SK-N-SH treated with all-trans-retinoic acid at 6 μM for 48 hours (cell line): ENCODE data around the gene DCLK2.

Experiments
- ATAC-seq: fragments of 200-7000 bp; cut with Tn5 transposase; 3 replicates; pipeline ENCODE4 v1.9.1; 2020; ENCODE audit warnings: mild to moderate bottlenecking, moderate library complexity
- BACH2 ChIP-seq: fragments of 250-450 bp; sonication (Bioruptor Pico); IDR thresholded peaks from 2 replicates; pipeline ENCODE4 v1.9.0; 2021; ENCODE audit warnings: mild to moderate bottlenecking, borderline replicate concordance
- CREB5 ChIP-seq: fragments of 250-450 bp; sonication (Bioruptor Pico); IDR thresholded peaks from 2 replicates; pipeline ENCODE4 v1.5.1; 2020; ENCODE audit warnings: low read depth, mild to moderate bottlenecking, moderate library complexity
- CSDC2 ChIP-seq: fragments of 250-450 bp; sonication (Bioruptor Pico); IDR thresholded peaks from 2 replicates; pipeline ENCODE4 v1.5.0; 2020; ENCODE audit warnings: mild to moderate bottlenecking, moderate library complexity
- CSRNP3 ChIP-seq: fragments of 250-450 bp; sonication (Bioruptor Pico); IDR thresholded peaks from 2 replicates; pipeline ENCODE4 v1.5.1; 2021; ENCODE audit warnings: mild to moderate bottlenecking, moderate library complexity
- ESRRG ChIP-seq: fragments of 250-450 bp; sonication (Bioruptor Pico); IDR thresholded peaks from 2 replicates; pipeline ENCODE4 v1.6.1; 2021; ENCODE audit warnings: mild to moderate bottlenecking
- GLIS3 ChIP-seq: fragments of 250-450 bp; sonication (Bioruptor Pico); IDR thresholded peaks from 2 replicates; pipeline ENCODE4 v1.5.0; 2020; ENCODE audit warnings: mild to moderate bottlenecking, moderate library complexity
- ISL1 ChIP-seq: fragments of 250-450 bp; sonication (Bioruptor Pico); IDR thresholded peaks from 2 replicates; pipeline ENCODE4 v2.1.2; 2022; ENCODE audit warnings: mild to moderate bottlenecking, moderate library complexity
- OSR1 ChIP-seq: fragments of 250-450 bp; sonication (Bioruptor Pico); IDR thresholded peaks from 2 replicates; pipeline ENCODE4 v1.8.0; 2022; ENCODE audit warnings: moderate library complexity, mild to moderate bottlenecking, inconsistent platforms
- PATZ1 ChIP-seq: fragments of 250-450 bp; sonication (Bioruptor Pico); IDR thresholded peaks from 2 replicates; pipeline ENCODE4 v1.8.0; 2020; ENCODE audit warnings: mild to moderate bottlenecking, moderate library complexity, borderline replicate concordance
- PPARA ChIP-seq: fragments of 250-450 bp; sonication (Bioruptor Pico); IDR thresholded peaks from 2 replicates; pipeline ENCODE4 v1.5.0; 2020; ENCODE audit warnings: mild to moderate bottlenecking, borderline replicate concordance
- RARB ChIP-seq: fragments of 250-450 bp; sonication (Bioruptor Pico); IDR thresholded peaks from 2 replicates; pipeline ENCODE4 v1.8.0; 2021; ENCODE audit warnings: mild to moderate bottlenecking, moderate library complexity
- SNAI2 ChIP-seq: fragments of 250-450 bp; sonication (Bioruptor Pico); IDR thresholded peaks from 2 replicates; pipeline ENCODE4 v1.5.0; 2020; ENCODE audit warnings: mild to moderate bottlenecking, moderate library complexity
- TCF4 ChIP-seq: fragments of 250-450 bp; sonication (Bioruptor Pico); IDR thresholded peaks from 2 replicates; pipeline ENCODE4 v1.8.0; 2021; ENCODE audit warnings: mild to moderate bottlenecking, moderate library complexity, borderline replicate concordance
- TOX ChIP-seq: fragments of 250-450 bp; sonication (Bioruptor Pico); IDR thresholded peaks from 2 replicates; pipeline ENCODE4 v1.8.0; 2021; ENCODE audit warnings: mild to moderate bottlenecking, moderate library complexity, borderline replicate concordance
- ZC3H10 ChIP-seq: fragments of 250-450 bp; sonication (Bioruptor Pico); IDR thresholded peaks from 2 replicates; pipeline ENCODE4 v1.5.1; 2021; ENCODE audit warnings: mild to moderate bottlenecking, moderate library complexity
- ZFP3 ChIP-seq: fragments of 250-450 bp; sonication (Bioruptor Pico); IDR thresholded peaks from 2 replicates; pipeline ENCODE4 v1.5.0; 2020; ENCODE audit warnings: mild to moderate bottlenecking, moderate library complexity
- ZFP30 ChIP-seq: fragments of 450-650 bp; formaldehyde crosslinking; IDR thresholded peaks from 2 replicates; pipeline ENCODE4 v1.5.0; 2022; ENCODE audit warnings: mild to moderate bottlenecking, moderate library complexity
- ZNF565 ChIP-seq: fragments of 450-650 bp; formaldehyde crosslinking; conservative IDR thresholded peaks from 2 replicates; pipeline ENCODE4 v1.5.0; 2020; ENCODE audit warnings: low read depth, mild to moderate bottlenecking, moderate library complexity
- ZNF70 ChIP-seq: fragments of 450-650 bp; formaldehyde crosslinking; IDR thresholded peaks from 2 replicates; pipeline ENCODE4 v1.5.0; 2020; ENCODE audit warnings: mild to moderate bottlenecking, moderate library complexity
- ZNF8 ChIP-seq: fragments of 450-650 bp; formaldehyde crosslinking; IDR thresholded peaks from 2 replicates; pipeline ENCODE4 v1.5.0; 2020; ENCODE audit warnings: mild to moderate bottlenecking, moderate library complexity
- TF ChIP-seq, protein P1 (sequence below): fragments of 250-450 bp; sonication (Bioruptor Pico); IDR thresholded peaks from 2 replicates; pipeline ENCODE4 v1.8.0; 2021; ENCODE audit warnings: low read depth, mild to moderate bottlenecking, moderate library complexity, borderline replicate concordance
- TF ChIP-seq, protein P2 (sequence below): fragments of 250-450 bp; sonication (Bioruptor Pico); IDR thresholded peaks from 2 replicates; pipeline ENCODE4 v1.5.0; 2020; ENCODE audit warnings: mild to moderate bottlenecking, moderate library complexity

DCLK2 gene

GRCh38 chr4:150237110-150237872 is 159.0 kb downstream of the DCLK2 start:
- TF ChIP-seq ZFP3 (CRISPR knock-in tag): no peak
- no peak for TF ChIP-seq PPARA
- TF ChIP-seq ZFP30 (CRISPR knock-in tag): no peak
- TF ChIP-seq PATZ1: peak; percentile 95; the same call in 1 of the 2 replicates
- TF ChIP-seq RARB (CRISPR knock-in tag): no peak
- peak; percentile 85 for TF ChIP-seq TCF4 (CRISPR knock-in tag)
- TF ChIP-seq GLIS3: peak; percentile 51; the same call in 1 of the 2 replicates
- peak; percentile 91 for TF ChIP-seq ESRRG (CRISPR knock-in tag)
- no peak for TF ChIP-seq OSR1 (CRISPR knock-in tag)
- peak; percentile 98 for TF ChIP-seq CREB5 (CRISPR knock-in tag)
- peak; percentile 100 for TF ChIP-seq ISL1 (CRISPR knock-in tag)
- TF ChIP-seq ZNF70 (CRISPR knock-in tag): no peak
- no peak for TF ChIP-seq ZNF565 (CRISPR knock-in tag)
- peak; percentile 95 for TF ChIP-seq ZC3H10 (CRISPR knock-in tag)
- no peak for TF ChIP-seq BACH2
- TF ChIP-seq TOX: peak; percentile 62; the same call in 1 of the 2 replicates
- TF ChIP-seq CSDC2 (CRISPR knock-in tag): no peak
- peak; percentile 98 for TF ChIP-seq CSRNP3 (CRISPR knock-in tag)
- ATAC-seq: peak; percentile 75

DNA sequence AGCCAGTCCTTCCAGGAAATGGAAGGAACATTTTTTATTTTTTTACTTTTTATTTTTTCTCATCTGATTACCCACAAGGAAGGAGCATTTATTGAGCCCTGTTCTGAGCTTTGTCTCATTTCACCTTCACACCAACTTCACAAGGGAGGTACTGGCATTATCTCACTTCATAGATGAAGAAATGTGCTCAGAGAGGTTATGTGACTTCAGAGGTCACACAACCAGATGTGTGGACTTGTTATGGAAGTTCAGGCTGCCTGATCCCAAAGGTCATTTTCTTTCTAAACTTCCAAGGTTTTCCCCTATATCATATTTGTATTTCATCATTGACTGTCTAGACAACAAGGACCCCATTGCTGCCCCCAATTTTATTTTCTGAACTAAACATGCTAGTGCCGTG is 160.3 kb downstream of the DCLK2 start:
- TF ChIP-seq PATZ1 (no peak), GLIS3 (no peak)
- ATAC-seq: no peak

GRCh38 chr4:150240011-150240410 is 161.8 kb downstream of the DCLK2 start:
- ATAC-seq: no peak
- TF ChIP-seq OSR1 (CRISPR knock-in tag): no peak
- TF ChIP-seq ZNF70 (CRISPR knock-in tag): no peak
- no peak for TF ChIP-seq SNAI2
- TF ChIP-seq BACH2: no peak
- TF ChIP-seq, protein P1, sequence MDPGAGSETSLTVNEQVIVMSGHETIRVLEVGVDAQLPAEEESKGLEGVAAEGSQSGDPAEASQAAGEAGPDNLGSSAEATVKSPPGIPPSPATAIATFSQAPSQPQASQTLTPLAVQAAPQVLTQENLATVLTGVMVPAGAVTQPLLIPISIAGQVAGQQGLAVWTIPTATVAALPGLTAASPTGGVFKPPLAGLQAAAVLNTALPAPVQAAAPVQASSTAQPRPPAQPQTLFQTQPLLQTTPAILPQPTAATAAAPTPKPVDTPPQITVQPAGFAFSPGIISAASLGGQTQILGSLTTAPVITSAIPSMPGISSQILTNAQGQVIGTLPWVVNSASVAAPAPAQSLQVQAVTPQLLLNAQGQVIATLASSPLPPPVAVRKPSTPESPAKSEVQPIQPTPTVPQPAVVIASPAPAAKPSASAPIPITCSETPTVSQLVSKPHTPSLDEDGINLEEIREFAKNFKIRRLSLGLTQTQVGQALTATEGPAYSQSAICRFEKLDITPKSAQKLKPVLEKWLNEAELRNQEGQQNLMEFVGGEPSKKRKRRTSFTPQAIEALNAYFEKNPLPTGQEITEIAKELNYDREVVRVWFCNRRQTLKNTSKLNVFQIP: no peak
- no peak for TF ChIP-seq ZC3H10 (CRISPR knock-in tag)
- no peak for TF ChIP-seq ZNF8
- no peak for TF ChIP-seq ISL1 (CRISPR knock-in tag)
- no peak for TF ChIP-seq ZFP3 (CRISPR knock-in tag)
- TF ChIP-seq TOX: no peak
- no peak for TF ChIP-seq PATZ1
- TF ChIP-seq, protein P2, sequence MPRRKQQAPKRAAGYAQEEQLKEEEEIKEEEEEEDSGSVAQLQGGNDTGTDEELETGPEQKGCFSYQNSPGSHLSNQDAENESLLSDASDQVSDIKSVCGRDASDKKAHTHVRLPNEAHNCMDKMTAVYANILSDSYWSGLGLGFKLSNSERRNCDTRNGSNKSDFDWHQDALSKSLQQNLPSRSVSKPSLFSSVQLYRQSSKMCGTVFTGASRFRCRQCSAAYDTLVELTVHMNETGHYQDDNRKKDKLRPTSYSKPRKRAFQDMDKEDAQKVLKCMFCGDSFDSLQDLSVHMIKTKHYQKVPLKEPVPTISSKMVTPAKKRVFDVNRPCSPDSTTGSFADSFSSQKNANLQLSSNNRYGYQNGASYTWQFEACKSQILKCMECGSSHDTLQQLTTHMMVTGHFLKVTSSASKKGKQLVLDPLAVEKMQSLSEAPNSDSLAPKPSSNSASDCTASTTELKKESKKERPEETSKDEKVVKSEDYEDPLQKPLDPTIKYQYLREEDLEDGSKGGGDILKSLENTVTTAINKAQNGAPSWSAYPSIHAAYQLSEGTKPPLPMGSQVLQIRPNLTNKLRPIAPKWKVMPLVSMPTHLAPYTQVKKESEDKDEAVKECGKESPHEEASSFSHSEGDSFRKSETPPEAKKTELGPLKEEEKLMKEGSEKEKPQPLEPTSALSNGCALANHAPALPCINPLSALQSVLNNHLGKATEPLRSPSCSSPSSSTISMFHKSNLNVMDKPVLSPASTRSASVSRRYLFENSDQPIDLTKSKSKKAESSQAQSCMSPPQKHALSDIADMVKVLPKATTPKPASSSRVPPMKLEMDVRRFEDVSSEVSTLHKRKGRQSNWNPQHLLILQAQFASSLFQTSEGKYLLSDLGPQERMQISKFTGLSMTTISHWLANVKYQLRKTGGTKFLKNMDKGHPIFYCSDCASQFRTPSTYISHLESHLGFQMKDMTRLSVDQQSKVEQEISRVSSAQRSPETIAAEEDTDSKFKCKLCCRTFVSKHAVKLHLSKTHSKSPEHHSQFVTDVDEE (CRISPR knock-in tag): no peak
- TF ChIP-seq CSRNP3 (CRISPR knock-in tag): no peak
- TF ChIP-seq ZNF565 (CRISPR knock-in tag): no peak
